ENCODE results near the gene ADPRH. TPM values are rescaled to one million over a fixed set of nuclear protein-coding genes. Genes with fewer than 3 reads are reported as not detected.

ADPRH gene
- total RNA-seq, 1 donor: 4.1 TPM

DNA sequence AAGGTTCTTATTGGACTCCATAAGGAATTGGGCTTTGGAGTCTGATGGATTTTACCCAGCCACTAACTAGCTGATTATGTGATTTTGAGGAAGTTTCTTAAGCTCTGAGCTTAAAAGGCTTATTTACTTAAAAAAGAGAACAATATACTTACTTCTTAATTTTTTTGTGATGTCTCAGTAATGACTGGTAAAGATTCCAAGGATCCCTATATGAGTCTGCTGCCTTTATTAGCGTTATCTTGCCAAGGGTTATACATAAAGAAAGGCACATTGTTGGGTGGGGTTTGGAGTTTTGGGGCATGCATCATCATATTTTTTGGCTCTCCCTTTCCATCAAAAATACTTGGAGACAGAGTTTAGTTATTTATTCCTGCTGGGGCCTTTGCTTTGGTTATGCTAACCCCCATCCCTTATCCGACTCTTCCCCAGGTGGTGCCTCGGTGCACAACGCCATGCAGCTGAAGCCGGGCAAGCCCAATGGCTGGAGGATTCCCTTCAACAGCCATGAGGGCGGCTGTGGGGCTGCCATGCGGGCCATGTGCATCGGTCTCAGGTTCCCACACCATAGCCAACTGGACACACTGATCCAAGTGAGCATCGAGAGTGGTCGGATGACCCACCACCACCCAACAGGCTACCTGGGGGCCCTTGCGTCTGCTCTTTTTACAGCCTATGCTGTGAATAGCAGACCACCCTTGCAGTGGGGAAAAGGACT is 6.7 kb downstream of the ADPRH start:
- TF ChIP-seq, protein P1, sequence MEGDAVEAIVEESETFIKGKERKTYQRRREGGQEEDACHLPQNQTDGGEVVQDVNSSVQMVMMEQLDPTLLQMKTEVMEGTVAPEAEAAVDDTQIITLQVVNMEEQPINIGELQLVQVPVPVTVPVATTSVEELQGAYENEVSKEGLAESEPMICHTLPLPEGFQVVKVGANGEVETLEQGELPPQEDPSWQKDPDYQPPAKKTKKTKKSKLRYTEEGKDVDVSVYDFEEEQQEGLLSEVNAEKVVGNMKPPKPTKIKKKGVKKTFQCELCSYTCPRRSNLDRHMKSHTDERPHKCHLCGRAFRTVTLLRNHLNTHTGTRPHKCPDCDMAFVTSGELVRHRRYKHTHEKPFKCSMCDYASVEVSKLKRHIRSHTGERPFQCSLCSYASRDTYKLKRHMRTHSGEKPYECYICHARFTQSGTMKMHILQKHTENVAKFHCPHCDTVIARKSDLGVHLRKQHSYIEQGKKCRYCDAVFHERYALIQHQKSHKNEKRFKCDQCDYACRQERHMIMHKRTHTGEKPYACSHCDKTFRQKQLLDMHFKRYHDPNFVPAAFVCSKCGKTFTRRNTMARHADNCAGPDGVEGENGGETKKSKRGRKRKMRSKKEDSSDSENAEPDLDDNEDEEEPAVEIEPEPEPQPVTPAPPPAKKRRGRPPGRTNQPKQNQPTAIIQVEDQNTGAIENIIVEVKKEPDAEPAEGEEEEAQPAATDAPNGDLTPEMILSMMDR (IDR thresholded peaks at IDR 0.05; ENCODE audit: insufficient read depth, low read length): no peak
- no peak overlapping the region for H3K4me3 ChIP-seq (ENCODE audit: low read depth, low read length)
- peak; percentile 74 for DNase-seq (ENCODE audit: low read depth)

- TF ChIP-seq, protein P1 (IDR thresholded peaks at IDR 0.05; ENCODE audit: insufficient read depth, low read length): no peak
- no peak for DNase-seq (ENCODE audit: low read depth)
- H3K4me3 ChIP-seq (ENCODE audit: low read depth, low read length): no peak overlapping the region
Observed at GRCh38 chr3:119586733-119587172, 7.5 kb downstream of the ADPRH start.

DNA sequence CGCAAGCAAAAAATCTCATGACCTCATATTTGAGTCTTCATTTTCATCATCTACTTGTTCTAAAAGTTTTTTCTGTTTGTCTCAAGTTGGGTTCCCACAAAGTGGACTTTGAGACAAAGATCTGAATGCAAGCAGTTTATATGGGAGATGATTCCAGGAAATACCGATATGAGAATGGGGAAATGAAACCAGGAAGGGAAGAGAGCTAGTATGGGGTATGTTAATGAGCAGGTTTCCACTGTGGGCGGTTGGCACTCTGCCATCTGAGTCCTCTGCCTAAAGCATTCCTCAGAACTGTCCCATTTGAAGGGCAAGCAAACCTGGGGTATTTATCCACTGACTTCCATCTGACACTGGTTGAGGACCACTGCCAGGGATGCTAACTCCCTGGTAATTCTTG is 8.8 kb downstream of the ADPRH start:
- DNase-seq (ENCODE audit: low read depth): no peak
- TF ChIP-seq, protein P1 (IDR thresholded peaks at IDR 0.05; ENCODE audit: insufficient read depth, low read length): no peak
- H3K4me3 ChIP-seq (ENCODE audit: low read depth, low read length): no peak overlapping the region

- H3K4me3 ChIP-seq (ENCODE audit: low read depth, low read length): no peak overlapping the region
- TF ChIP-seq, protein P1 (IDR thresholded peaks at IDR 0.05; ENCODE audit: insufficient read depth, low read length): no peak
- DNase-seq (ENCODE audit: low read depth): no peak
Observed at GRCh38 chr3:119589102-119589773, 9.9 kb downstream of the ADPRH start.

- H3K4me3 ChIP-seq (ENCODE audit: low read depth, low read length): no peak overlapping the region
- no peak for DNase-seq (ENCODE audit: low read depth)
- TF ChIP-seq, protein P1 (IDR thresholded peaks at IDR 0.05; ENCODE audit: insufficient read depth, low read length): no peak
Observed at GRCh38 chr3:119590706-119591105, 11.4 kb downstream of the ADPRH start.

DNA sequence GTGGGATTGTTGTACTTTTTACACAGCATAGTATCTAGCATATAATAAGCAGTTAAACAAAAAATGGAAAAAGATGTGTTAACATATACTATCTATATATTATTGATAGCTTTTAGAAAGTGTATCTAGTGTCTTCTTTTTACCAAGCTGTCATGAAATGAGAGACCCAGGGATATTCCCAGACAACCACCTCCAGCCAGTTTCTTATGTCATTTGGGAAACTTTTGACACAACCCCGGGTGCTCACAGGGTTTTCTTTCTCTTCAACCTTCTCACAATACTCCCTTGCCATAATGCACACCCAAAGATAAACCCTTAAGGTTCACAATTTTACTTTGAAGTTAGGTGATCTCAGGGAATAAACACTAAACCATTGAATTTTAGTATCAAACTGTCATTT is 13.6 kb downstream of the ADPRH start:
- TF ChIP-seq, protein P1 (IDR thresholded peaks at IDR 0.05; ENCODE audit: insufficient read depth, low read length): no peak
- no peak for DNase-seq (ENCODE audit: low read depth)
- no peak overlapping the region for H3K4me3 ChIP-seq (ENCODE audit: low read depth, low read length)
